Measurements from ENCODE around the gene MRPL10.
A peak's percentile ranks its signal among the peaks of the same experiment; 100 is the strongest.

Gene MRPL10

DNA sequence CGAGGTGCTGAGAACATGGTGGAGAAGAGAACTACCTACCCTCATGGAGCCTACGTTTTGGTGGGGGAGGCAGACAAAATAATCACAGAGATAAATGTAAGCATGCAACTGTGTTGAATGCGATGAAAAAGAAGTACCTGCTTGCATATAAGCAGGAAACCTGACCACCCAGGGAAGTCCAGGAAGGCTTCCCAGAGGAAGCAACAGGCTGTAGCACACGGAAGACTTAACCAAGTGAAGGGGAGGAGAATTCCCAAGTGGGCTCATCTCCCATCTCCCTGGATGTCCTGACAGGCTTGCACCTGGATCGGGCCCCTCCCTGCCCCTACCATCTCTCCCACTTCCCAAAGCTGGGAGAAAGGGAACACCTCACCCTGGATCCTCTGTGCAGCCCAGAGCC is 7.7 kb upstream of the MRPL10 start:
- no peak for DNase-seq

GRCh38 chr17:47838636-47839035 is 7.3 kb upstream of the MRPL10 start:
- DNase-seq = no peak

DNA sequence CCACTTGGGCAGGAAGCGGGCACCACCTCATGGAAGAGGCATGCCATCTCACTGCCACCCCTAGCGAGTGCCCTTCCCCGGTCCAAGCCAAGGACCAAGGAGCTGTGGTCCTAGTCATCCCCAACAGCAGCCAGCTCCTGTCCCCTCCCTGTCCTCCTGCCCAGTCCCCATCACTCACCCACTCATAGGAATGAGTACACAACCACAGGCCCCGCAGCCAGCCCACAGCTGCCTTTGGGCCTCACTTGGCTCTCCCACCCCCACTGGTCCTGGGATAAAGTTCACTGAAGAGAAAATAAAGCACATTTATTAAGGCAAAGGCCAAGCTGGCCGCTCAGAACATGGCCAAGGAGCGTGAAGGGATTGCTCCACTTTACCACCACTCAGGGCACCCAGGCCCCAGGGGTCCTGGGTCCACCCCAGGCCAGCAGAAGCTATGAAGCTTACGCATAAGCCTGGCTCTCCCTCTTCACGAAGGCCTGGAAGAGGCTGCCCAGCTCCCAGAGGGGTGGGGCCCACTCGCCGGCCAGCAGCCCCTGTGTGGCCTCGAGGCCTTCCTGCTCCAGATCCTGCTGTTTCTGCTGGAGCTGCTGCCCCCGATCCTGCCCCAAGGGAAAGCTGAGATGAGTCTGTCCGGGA is 6.2 kb upstream of the MRPL10 start:
- no peak for DNase-seq

GRCh38 chr17:47836601-47837000 is 5.3 kb upstream of the MRPL10 start:
- DNase-seq = no peak

- no peak for DNase-seq
Measured at GRCh38 chr17:47834756-47835155, 3.4 kb upstream of the MRPL10 start.

- DNase-seq = peak; percentile 69 to 81
Measured at GRCh38 chr17:47831934-47832327, 590 bp upstream of the MRPL10 start.

- no peak for DNase-seq
Measured at GRCh38 chr17:47830396-47831002, 842 bp downstream of the MRPL10 start.

DNA sequence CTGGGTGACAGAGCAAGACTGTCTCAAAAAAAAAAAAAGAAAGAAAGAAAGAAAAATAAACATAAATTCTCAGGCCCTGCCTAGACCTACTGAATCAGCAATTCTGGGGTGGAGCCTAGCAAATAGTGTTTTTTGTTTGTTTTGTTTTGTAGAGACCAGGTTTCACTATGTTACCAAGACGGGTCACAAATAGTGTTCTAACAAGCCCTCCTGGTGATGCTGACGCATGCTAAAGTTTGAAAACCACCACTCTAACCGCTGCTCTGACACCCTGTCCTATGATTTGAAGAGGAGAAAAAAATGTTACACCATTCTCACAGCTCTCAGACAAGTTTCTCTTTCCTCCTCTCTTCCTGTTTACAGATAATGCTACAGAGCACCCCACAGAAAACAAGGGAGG is 1.5 kb downstream of the MRPL10 start:
- DNase-seq = no peak

DNA sequence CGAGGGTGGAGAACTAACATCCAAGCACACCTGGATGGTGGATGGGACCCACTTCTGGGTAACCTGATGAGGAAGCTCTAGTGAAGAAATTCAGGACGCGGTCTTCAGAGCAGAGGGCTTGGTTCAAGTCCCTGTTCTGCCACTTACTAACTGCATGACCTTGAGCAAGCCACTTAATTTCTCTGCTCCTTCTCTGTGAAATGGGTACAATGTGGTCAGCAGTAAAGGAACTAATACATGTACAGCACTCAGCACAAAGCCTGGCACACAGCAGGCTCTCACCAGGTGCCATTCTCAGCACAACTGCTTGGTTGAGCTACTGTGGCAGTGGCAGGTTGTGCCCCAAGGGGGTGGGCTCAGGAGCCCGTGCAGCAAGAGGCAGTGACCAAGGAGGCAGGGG is 7.8 kb downstream of the MRPL10 start:
- no peak for DNase-seq

DNA sequence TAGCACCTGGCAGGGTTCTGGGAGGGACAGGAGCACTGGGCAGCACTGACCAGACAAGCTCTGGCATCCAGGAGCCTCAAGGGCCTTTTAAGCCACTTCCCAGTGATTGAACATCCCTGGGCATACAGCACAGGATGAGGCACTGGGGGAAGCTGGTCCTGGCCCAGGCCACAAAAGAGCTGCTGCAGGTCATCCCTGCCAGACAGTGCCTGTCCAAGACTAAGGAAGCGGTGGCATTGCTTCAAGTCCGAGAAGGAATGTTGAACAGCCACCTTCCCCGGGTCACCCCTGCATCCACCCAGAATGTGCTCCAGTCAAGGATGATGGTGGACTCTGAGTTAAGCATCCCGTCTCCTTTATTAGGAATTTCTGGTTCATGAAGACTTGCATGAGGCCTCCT is 8.6 kb downstream of the MRPL10 start:
- no peak for DNase-seq

GRCh38 chr17:47821424-47822391 is 9.6 kb downstream of the MRPL10 start, which contains the start of gene OSBPL7:
Gene OSBPL7 (minus strand): TSS chr17:47821794. CDS start chr17:47820278, 1,516 bp downstream.
- peak; percentile 63 to 72 for DNase-seq

- no peak for DNase-seq
Measured at GRCh38 chr17:47821031-47821423, 10.3 kb downstream of the MRPL10 start.

DNA sequence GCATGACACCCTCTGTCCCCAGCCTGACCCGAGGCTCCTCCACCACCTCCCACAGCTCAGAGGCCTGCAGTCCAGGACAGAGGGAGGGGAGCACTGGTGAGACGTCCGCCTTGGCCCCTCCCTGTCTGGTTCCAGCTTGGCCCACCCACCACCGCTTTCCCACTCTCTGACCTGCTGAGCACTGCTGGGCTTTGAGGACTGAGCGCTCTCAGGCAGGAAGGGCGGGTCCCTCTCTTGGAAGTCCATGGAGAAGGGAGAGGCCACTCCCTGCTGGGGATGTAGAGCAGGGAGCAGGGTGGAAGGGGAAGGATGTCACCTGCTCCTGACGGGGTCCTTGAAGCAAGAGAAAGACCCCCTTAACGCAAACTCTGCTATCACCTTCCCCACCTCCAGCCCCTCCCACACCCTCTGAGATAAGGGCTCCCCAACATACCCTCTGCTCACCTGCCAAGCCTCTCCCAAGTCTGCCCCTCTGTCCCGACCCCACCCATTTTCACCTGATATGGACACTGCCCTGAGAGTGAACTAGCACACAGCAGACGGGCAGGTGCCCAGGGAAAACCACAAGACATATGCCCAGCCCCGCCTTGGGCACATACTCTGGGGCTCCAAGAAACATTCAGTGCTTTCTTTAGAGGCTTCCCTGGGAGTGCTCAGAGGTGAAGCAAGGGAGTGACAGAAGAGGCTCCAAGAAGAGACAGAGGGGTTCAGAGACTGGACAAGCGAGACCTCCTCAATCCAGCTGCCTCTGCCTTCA is 11.1 kb downstream of the MRPL10 start:
- no peak for DNase-seq

DNA sequence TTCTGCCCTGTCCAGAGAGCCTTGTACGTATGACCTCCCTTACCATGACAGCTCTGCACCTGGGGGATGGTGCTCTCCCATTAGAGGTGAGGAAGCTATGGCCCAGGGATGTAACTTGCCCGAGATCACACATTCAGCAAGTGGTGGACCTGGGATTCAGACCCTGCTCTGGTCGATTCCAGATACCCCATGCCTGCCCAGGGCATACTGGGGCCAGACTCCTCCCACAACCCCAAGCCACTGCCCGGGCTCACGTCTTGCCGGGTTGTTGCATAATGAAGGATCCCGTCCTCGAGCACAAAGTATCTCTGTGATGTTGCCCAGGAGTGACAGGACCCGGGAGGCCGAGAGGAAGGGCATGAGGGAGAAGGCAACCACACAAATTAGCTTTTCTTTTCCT is 11.9 kb downstream of the MRPL10 start:
- DNase-seq = no peak

DNA sequence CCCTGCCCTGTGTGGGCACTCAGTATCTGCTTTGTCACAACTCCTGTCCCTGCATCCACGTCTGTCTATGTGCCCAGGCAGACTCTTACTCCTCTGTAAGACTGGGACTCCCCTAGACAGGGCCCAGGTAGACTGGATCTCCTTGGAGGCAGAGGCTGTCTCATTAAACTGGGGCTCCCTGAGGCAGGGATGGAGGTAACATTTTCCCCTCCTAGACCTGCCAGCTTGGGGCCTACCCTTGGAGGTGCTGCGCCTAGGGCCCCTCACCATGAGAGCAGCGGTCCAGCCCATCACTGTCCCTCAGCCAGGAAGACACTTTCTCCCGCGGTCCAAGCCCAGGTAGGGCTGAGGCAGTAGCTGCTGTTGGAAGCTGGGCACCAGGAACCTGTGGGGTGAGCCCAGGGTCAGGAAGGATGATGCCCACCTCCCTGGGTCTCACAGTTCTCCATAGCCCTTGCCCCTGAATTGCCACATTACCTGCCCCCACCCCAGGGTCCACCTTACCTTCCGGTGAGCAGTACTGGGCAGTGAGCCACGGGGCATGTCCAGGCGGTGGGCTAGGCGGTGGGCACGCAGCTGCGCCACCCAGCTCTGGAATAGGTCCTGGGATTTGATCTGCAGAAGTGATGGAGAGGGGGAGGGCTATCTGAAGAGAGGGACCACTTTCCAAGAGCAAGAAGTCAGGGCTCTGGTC is 13.2 kb downstream of the MRPL10 start:
- DNase-seq = no peak

GRCh38 chr17:47816947-47817346 is 14.4 kb downstream of the MRPL10 start:
- no peak for DNase-seq

DNA sequence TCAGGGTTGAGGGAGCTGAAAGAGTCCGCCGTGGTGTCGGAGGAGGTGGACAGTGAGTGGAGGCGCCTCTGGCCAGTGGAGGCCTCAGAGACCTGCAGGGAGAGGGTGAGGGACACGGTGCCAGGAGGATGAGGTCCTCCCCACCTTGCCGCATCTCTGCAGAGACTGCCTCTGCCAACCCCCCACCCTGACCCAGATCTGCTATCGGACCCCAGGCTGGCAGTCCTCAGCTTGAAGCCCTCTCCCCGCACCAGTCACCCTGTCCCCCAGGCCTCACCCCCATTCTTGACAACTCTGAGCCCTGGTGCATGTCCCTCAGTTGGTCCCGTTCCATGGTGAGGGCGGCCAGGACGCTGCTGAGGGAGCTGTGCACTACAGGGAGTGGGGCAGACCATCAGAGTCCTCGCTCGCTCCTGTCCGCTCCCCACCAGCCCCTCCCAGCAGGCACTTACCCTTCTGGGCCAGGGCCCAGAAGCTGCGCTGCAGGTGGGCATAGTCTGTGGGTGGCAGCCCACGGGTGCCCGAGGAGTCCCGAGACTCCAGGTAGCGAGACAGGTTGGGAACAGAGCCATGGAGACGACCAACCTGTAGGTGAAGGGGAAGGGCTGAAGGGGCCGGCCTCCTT is 15.1 kb downstream of the MRPL10 start:
- DNase-seq = no peak

DNA sequence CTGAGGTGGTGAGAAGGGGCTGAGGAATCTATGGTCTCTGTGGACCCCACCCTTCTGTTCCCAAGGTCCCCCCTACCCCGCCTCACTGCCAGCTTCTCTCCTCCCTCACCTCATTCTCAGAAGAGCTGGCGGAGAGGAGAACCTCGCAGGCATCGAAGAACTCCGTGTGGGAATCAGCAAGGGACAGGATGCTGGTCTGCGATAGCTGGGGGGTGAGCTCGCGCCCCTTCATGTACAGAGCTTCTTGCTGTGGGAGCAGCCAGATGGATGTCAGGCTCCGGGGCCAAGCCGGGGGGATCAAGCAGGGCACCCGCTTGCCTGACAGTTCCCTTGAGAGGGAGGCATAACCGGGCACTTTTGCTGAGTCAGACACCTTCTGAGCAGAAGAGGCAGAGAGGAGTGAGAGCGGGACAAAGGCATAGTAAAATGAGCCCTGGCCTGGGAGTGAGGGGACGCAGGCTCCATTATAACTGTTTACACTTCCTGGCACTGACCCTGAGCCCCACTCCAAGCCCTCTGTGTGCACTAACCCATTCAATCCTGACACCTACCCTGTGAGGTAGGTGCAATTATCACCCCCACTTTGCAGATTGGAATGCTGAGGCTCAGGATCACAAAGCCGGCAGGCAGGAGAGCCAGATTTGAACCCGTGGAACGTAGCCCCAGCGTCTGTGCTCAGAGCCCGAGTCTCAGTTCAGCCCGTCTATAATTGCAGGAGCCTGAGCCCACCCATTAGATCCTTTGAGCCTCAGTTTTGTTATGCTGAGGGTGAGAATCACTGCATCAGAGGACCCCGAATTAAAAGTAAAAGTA is 16.0 kb downstream of the MRPL10 start:
- no peak for DNase-seq

- DNase-seq = no peak
Measured at GRCh38 chr17:47813512-47814031, 17.8 kb downstream of the MRPL10 start.

- no peak for DNase-seq
Measured at GRCh38 chr17:47813077-47813476, 18.3 kb downstream of the MRPL10 start.

Measured in inflammatory macrophage (primary cell).